ENCODE data around the gene REC8.

The REC8 gene

GRCh38 chr14:24149302-24149969, 22.4 kb upstream of the REC8 start:
- Histone ChIP-seq H3K36me3 (ENCODE audit: insufficient read depth, low read length) (peaks cover 56% of the 10 kb centered on the region), H3K27me3 (ENCODE audit: insufficient read depth, low read length) (no peaks in the 10 kb centered on the region), H3K9ac (ENCODE audit: low read depth, low read length) (no peak overlapping the region), H3K4me1 (ENCODE audit: insufficient read depth, low read length) (peaks cover 10% of the 10 kb centered on the region; the same call in 1 of the 2 replicates), H3K27ac (ENCODE audit: low read depth, low read length) (no peak overlapping the region), H3K9me3 (ENCODE audit: insufficient read depth, low read depth, low read length) (no peaks in the 10 kb centered on the region), H3K4me3 (ENCODE audit: low read length) (no peak overlapping the region)
- WGBS = 95% methylated on average over 3 of the region's 3 CpGs

- peaks cover 56% of the 10 kb centered on the region for H3K36me3 ChIP-seq (ENCODE audit: insufficient read depth, low read length)
- no peak overlapping the region for H3K4me3 ChIP-seq (ENCODE audit: low read length)
- no peak overlapping the region for H3K27ac ChIP-seq (ENCODE audit: low read depth, low read length)
- WGBS = 94% methylated on average over 9 of the region's 9 CpGs
- H3K9me3 ChIP-seq (ENCODE audit: insufficient read depth, low read depth, low read length) = no peaks in the 10 kb centered on the region
- H3K27me3 ChIP-seq (ENCODE audit: insufficient read depth, low read length) = no peaks in the 10 kb centered on the region
- H3K9ac ChIP-seq (ENCODE audit: low read depth, low read length) = no peak overlapping the region
- H3K4me1 ChIP-seq (ENCODE audit: insufficient read depth, low read length) = peaks cover 10% of the 10 kb centered on the region; the same call in 1 of the 2 replicates
Observed at GRCh38 chr14:24150061-24150460, 21.8 kb upstream of the REC8 start.

- Histone ChIP-seq H3K36me3 (ENCODE audit: insufficient read depth, low read length) (peaks cover 61% of the 10 kb centered on the region), H3K27me3 (ENCODE audit: insufficient read depth, low read length) (no peaks in the 10 kb centered on the region), H3K4me3 (ENCODE audit: low read length) (no peak overlapping the region), H3K9me3 (ENCODE audit: insufficient read depth, low read depth, low read length) (no peaks in the 10 kb centered on the region), H3K4me1 (ENCODE audit: insufficient read depth, low read length) (peaks cover 8% of the 10 kb centered on the region; the same call in 1 of the 2 replicates), H3K27ac (ENCODE audit: low read depth, low read length) (no peak overlapping the region), H3K9ac (ENCODE audit: low read depth, low read length) (no peak overlapping the region)
- WGBS = 96% methylated on average over 9 of the region's 9 CpGs
Observed at GRCh38 chr14:24150567-24150966, 21.3 kb upstream of the REC8 start.

- 94% methylated on average over 8 of the region's 9 CpGs for WGBS
- peaks cover 65% of the 10 kb centered on the region for H3K36me3 ChIP-seq (ENCODE audit: insufficient read depth, low read length)
- no peaks in the 10 kb centered on the region for H3K27me3 ChIP-seq (ENCODE audit: insufficient read depth, low read length)
- peaks cover 4% of the 10 kb centered on the region; the same call in 1 of the 2 replicates for H3K4me1 ChIP-seq (ENCODE audit: insufficient read depth, low read length)
- no peak overlapping the region for H3K4me3 ChIP-seq (ENCODE audit: low read length)
- H3K27ac ChIP-seq (ENCODE audit: low read depth, low read length) = no peak overlapping the region
- no peak overlapping the region for H3K9ac ChIP-seq (ENCODE audit: low read depth, low read length)
- H3K9me3 ChIP-seq (ENCODE audit: insufficient read depth, low read depth, low read length) = no peaks in the 10 kb centered on the region
Observed at GRCh38 chr14:24150993-24151392, 20.9 kb upstream of the REC8 start.

GRCh38 chr14:24151404-24152080, 20.3 kb upstream of the REC8 start:
- 95% methylated on average over 16 of the region's 16 CpGs for WGBS
- Histone ChIP-seq H3K36me3 (ENCODE audit: insufficient read depth, low read length) (peaks cover 70% of the 10 kb centered on the region), H3K4me3 (ENCODE audit: low read length) (no peak overlapping the region), H3K9me3 (ENCODE audit: insufficient read depth, low read depth, low read length) (no peaks in the 10 kb centered on the region), H3K9ac (ENCODE audit: low read depth, low read length) (no peak overlapping the region), H3K4me1 (ENCODE audit: insufficient read depth, low read length) (peaks cover 4% of the 10 kb centered on the region; the same call in 1 of the 2 replicates), H3K27me3 (ENCODE audit: insufficient read depth, low read length) (no peaks in the 10 kb centered on the region), H3K27ac (ENCODE audit: low read depth, low read length) (no peak overlapping the region)

- Histone ChIP-seq H3K4me3 (ENCODE audit: low read length) (no peak overlapping the region), H3K27ac (ENCODE audit: low read depth, low read length) (no peak overlapping the region), H3K9ac (ENCODE audit: low read depth, low read length) (no peak overlapping the region), H3K27me3 (ENCODE audit: insufficient read depth, low read length) (no peaks in the 10 kb centered on the region), H3K36me3 (ENCODE audit: insufficient read depth, low read length) (peaks cover 82% of the 10 kb centered on the region), H3K9me3 (ENCODE audit: insufficient read depth, low read depth, low read length) (no peaks in the 10 kb centered on the region), H3K4me1 (ENCODE audit: insufficient read depth, low read length) (no peaks in the 10 kb centered on the region)
- 98% methylated on average over 10 of the region's 10 CpGs for WGBS
Observed at GRCh38 chr14:24155100-24155499, 16.8 kb upstream of the REC8 start.

- Histone ChIP-seq H3K4me3 (ENCODE audit: low read length) (no peak overlapping the region), H3K9me3 (ENCODE audit: insufficient read depth, low read depth, low read length) (no peaks in the 10 kb centered on the region), H3K9ac (ENCODE audit: low read depth, low read length) (no peak overlapping the region), H3K27me3 (ENCODE audit: insufficient read depth, low read length) (no peaks in the 10 kb centered on the region), H3K27ac (ENCODE audit: low read depth, low read length) (no peak overlapping the region), H3K4me1 (ENCODE audit: insufficient read depth, low read length) (peaks cover 3% of the 10 kb centered on the region; the same call in 1 of the 2 replicates), H3K36me3 (ENCODE audit: insufficient read depth, low read length) (peaks cover 72% of the 10 kb centered on the region)
- 88% methylated on average over 1 of the region's 1 CpG for WGBS
Observed at GRCh38 chr14:24156840-24157239, 15.0 kb upstream of the REC8 start.

- H3K36me3 ChIP-seq (ENCODE audit: insufficient read depth, low read length) = peaks cover 67% of the 10 kb centered on the region
- WGBS = 96% methylated on average over 12 of the region's 12 CpGs
Observed at GRCh38 chr14:24157331-24157730, 14.5 kb upstream of the REC8 start.

GRCh38 chr14:24159777-24160498, 11.9 kb upstream of the REC8 start:
- Histone ChIP-seq H3K27me3 (ENCODE audit: insufficient read depth, low read length) (no peaks in the 10 kb centered on the region), H3K9me3 (ENCODE audit: insufficient read depth, low read depth, low read length) (no peaks in the 10 kb centered on the region), H3K4me1 (ENCODE audit: insufficient read depth, low read length) (peaks cover 3% of the 10 kb centered on the region; the same call in 1 of the 2 replicates), H3K9ac (ENCODE audit: low read depth, low read length) (no peak overlapping the region), H3K27ac (ENCODE audit: low read depth, low read length) (no peak overlapping the region), H3K4me3 (ENCODE audit: low read length) (no peak overlapping the region), H3K36me3 (ENCODE audit: insufficient read depth, low read length) (peaks cover 70% of the 10 kb centered on the region)
- 94% methylated on average over 11 of the region's 11 CpGs for WGBS

More at GRCh38 chr14:24157331-24157730, 14.5 kb upstream of the REC8 start:
- Histone ChIP-seq H3K9ac (ENCODE audit: low read depth, low read length) (no peak overlapping the region), H3K27ac (ENCODE audit: low read depth, low read length) (no peak overlapping the region), H3K4me1 (ENCODE audit: insufficient read depth, low read length) (peaks cover 3% of the 10 kb centered on the region; the same call in 1 of the 2 replicates), H3K27me3 (ENCODE audit: insufficient read depth, low read length) (no peaks in the 10 kb centered on the region), H3K9me3 (ENCODE audit: insufficient read depth, low read depth, low read length) (no peaks in the 10 kb centered on the region), H3K4me3 (ENCODE audit: low read length) (no peak overlapping the region)

- peaks cover 3% of the 10 kb centered on the region; the same call in 1 of the 2 replicates for H3K4me1 ChIP-seq (ENCODE audit: insufficient read depth, low read length)
- H3K9ac ChIP-seq (ENCODE audit: low read depth, low read length) = no peak overlapping the region
- no peaks in the 10 kb centered on the region for H3K9me3 ChIP-seq (ENCODE audit: insufficient read depth, low read depth, low read length)
- H3K36me3 ChIP-seq (ENCODE audit: insufficient read depth, low read length) = peaks cover 70% of the 10 kb centered on the region
- H3K27me3 ChIP-seq (ENCODE audit: insufficient read depth, low read length) = no peaks in the 10 kb centered on the region
- H3K27ac ChIP-seq (ENCODE audit: low read depth, low read length) = no peak overlapping the region; the same call in 1 of the 2 replicates
- no peak overlapping the region for H3K4me3 ChIP-seq (ENCODE audit: low read length)
- 93% methylated on average over 4 of the region's 4 CpGs for WGBS
Observed at GRCh38 chr14:24160499-24160849, 11.4 kb upstream of the REC8 start.
